ENCODE measurements around the gene KLHDC4. TPM values are rescaled to one million over a fixed set of nuclear protein-coding genes. Genes with fewer than 3 reads are reported as not detected.

The KLHDC4 gene
- total and polyA plus RNA-seq, 9 of the 15 experiments (the other 6 are each of a cell fraction or from before 2014, with no cell fraction given), result 1.3 to 68.1 (median 32.8) TPM

GRCh38 chr16:87765776-87766484, at the start of gene KLHDC4 (continued):
- no peak for TF ChIP-seq PREB (CRISPR knock-in tag; IDR thresholded peaks at IDR 0.05)
- peak; percentile 66 for TF ChIP-seq TBP (optimal IDR thresholded peaks at IDR 0.05; ENCODE audit: low read depth, low read length)
- TF ChIP-seq ZNF436 (CRISPR knock-in tag; IDR thresholded peaks at IDR 0.05), result no peak
- TF ChIP-seq ZNF449 (CRISPR knock-in tag; IDR thresholded peaks at IDR 0.05), result no peak
- TF ChIP-seq DPF2 (IDR thresholded peaks at IDR 0.05), result peak; percentile 44; the same call in 1 of the 2 replicates
- peak; percentile 38; the same call in 1 of the 2 replicates for TF ChIP-seq MTA3 (IDR thresholded peaks at IDR 0.05; ENCODE audit: borderline replicate concordance)
- TF ChIP-seq HDAC2 (IDR thresholded peaks at IDR 0.05), result peak; percentile 74; the same call in 1 of the 2 replicates
- no peak for TF ChIP-seq HOXB6 (CRISPR knock-in tag; IDR thresholded peaks at IDR 0.05; ENCODE audit: borderline replicate concordance)
- peak; percentile 51 for TF ChIP-seq CXXC5 (CRISPR knock-in tag; IDR thresholded peaks at IDR 0.05)
- TF ChIP-seq ZFP1 (CRISPR knock-in tag; IDR thresholded peaks at IDR 0.05), result no peak
- no peak for TF ChIP-seq ZNF584 (CRISPR knock-in tag; IDR thresholded peaks at IDR 0.05; ENCODE audit: low read depth)
- no peak for TF ChIP-seq NFE2 (IDR thresholded peaks at IDR 0.05; ENCODE audit: low read depth)
- no peak for TF ChIP-seq ZNF165 (CRISPR knock-in tag; IDR thresholded peaks at IDR 0.05; ENCODE audit: borderline replicate concordance)
- no peak for TF ChIP-seq FOXM1 (IDR thresholded peaks at IDR 0.05; ENCODE audit: low read depth)
- no peak for TF ChIP-seq FOXM1 (CRISPR knock-in tag; IDR thresholded peaks at IDR 0.05; ENCODE audit: low read depth)
- TF ChIP-seq ESRRA (IDR thresholded peaks at IDR 0.05; ENCODE audit: borderline replicate concordance, low read depth), result peak; percentile 11; the same call in 1 of the 2 replicates
- 0 out of 2 replicates have a peak, but pooled peaks have one; percentile 35 for TF ChIP-seq NR2C1 (IDR thresholded peaks at IDR 0.05)
- peak; percentile 52 for TF ChIP-seq NR2C1 (tag; IDR thresholded peaks at IDR 0.05)
- no peak for TF ChIP-seq ZBTB26 (CRISPR knock-in tag; IDR thresholded peaks at IDR 0.05)
- no peak for TF ChIP-seq KLF10 (CRISPR knock-in tag; IDR thresholded peaks at IDR 0.05)
- no peak for TF ChIP-seq ZNF589 (CRISPR knock-in tag; IDR thresholded peaks at IDR 0.05; ENCODE audit: low read depth)
- no peak for TF ChIP-seq PHTF2 (CRISPR knock-in tag; IDR thresholded peaks at IDR 0.05)
- no peak for TF ChIP-seq HMBOX1 (IDR thresholded peaks at IDR 0.05)
- TF ChIP-seq ZNF445 (CRISPR knock-in tag; IDR thresholded peaks at IDR 0.05; ENCODE audit: low read depth), result no peak
